HL-60/S4 treated with phorbol 12-myristate 13-acetate at 8.2 ng/mL for 4 days and 3 days (cell line): ENCODE measurements around the gene ATP6V0D1.

Experiments
- in situ Hi-C: fragments of 300-500 bp; cut with MboI; formaldehyde crosslinking; loops from 2 replicates; pipeline ENCODE4 v1.15.0; 2022; ENCODE audit warnings: low sequenced_read_pairs

Gene ATP6V0D1

DNA sequence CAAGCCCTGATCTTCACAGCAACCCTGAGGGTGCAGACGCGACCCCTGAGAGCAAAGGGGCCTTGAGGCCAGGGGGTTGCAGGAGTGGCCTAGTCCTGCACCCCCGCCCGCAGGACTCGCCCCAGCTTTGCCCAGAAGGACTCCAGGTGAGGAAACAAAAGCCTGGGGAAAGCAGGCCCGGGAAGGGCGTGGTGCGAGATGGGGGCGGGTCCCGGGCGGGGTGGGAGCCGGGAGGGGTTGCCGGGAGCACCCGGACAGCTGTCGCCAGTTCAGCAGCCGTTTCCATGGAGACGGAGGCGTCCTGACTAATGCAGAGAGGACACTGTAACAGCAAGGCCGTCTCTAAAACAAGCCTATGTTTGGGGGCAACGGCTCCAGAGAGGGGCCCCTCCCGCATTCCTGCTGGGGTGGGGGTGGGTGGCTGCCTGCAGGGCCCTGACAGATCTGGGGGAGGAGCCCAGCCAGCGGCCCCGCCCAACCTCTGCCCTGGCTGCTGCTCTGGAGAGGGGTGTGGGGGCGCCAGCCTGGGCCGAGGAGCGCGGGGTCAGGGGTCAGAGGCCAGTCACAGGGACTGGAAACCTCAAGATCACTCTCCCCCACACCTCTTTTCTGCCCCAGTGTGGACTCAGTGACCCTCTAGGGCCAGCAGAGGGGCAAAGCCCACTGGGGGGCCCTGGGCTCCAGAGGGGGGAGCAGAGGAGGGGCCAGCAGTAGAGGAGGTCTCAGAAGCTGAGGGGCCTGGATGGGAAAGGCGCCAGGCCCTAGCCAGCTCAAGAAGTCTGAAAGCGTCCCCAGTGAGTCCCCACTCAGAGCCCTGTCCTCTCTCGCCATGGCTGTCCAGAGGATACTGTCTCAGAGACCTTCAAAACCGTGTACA, 84.6 kb downstream of the ATP6V0D1 start:
- in situ Hi-C loops = no loop called here

- in situ Hi-C loops = no loop called here
These were observed 85.3 kb downstream of the ATP6V0D1 start for GRCh38 chr16:67395458-67396158.

- in situ Hi-C loops = no loop called here
These were observed 85.9 kb downstream of the ATP6V0D1 start for GRCh38 chr16:67395105-67395457.

DNA sequence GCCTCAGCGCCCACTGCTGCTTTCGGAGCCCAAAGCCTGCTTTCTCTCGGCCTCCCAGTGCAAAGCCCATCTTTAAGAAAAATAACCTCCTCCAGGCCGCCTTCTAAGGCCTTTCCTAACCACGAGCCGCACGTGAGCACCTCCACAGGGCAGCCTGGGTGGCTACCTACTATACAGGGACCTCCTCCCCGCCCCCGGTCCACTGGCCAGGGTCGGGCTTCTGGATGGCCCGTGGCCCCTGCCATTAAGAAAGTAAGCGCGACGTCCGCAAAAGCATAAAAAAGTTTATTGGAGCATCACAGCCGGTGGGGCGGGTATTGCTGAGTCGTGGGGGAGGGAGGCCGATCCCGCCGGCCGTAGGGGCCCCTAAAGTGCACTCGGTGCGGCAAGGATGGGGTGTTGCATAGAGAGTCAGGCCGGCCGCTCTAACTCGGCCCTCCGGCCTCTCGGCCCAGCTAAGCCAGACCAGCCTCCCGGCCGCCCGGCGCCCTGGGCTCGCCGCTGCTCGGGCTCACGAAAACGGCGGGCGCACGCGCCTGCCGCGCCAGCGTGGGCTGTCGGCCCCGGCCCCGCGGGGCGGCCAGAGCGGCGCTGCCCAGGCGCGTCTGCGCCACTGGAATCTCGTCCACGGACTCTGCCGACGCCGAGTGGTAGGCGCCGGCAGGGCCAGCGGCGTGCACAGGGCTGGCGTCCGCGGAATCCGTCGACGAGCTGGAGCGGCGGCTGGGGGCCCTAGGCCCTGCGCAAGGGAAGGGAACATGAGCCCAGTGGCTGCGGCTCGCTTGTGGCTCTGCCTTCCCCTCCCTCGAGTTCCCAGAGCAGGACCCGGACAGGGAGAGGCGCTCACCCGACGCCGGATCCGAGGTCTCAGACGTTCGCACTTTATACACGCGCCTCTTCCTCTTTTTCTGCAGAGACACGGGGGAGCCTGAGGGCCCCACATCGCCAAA, 86.5 kb downstream of the ATP6V0D1 start:
- in situ Hi-C loops = no loop called here

- in situ Hi-C loops = no loop called here
These were observed 87.2 kb downstream of the ATP6V0D1 start for GRCh38 chr16:67393788-67394154.

- in situ Hi-C loops = no loop called here
These were observed 87.7 kb downstream of the ATP6V0D1 start, which contains the start of gene TPPP3 for GRCh38 chr16:67393111-67393787. Gene TPPP3 (minus strand): TSS chr16:67393498. CDS start chr16:67391111, 2,387 bp downstream.

DNA sequence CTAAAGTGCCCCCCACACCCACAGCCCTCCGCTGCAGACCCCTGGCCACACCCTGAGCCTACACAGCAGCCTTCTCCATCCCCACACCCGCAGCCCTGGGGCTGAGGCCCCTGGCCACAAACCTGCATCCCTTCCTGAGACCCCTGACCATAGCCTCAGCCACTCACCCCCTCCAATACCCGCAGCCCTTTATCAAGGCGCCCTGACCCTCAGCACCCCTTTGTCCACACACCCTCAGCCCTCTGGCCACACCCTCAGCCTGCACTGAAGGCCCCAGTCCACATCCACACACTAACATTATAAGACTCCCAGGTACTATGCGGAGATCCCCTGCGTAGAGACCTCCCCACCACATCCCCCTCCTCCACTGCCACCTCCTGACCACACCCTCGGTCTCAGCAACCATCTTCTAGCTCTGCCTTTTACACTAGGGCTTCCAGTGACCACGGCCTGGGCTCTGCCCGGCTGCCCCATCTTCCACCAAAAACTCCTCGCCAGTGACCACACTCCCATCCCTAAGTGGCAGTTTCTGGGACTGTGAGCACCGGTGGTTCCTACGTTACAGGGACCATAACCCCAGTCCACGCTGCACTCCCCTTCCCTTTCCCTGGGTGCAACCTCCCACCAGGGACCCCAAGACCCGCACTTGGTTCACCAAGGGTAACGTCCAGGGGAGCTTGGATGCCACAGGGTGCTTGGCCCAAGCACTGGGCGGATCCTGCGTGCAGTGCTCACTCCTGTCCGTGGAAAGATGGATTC, 88.5 kb downstream of the ATP6V0D1 start:
- in situ Hi-C loops = no loop called here

GRCh38 chr16:67391424-67392300, 89.3 kb downstream of the ATP6V0D1 start:
- in situ Hi-C loops = no loop called here

GRCh38 chr16:67390816-67391423, 90.0 kb downstream of the ATP6V0D1 start:
- in situ Hi-C loops = no loop called here

- in situ Hi-C loops = no loop called here
These were observed 90.8 kb downstream of the ATP6V0D1 start for GRCh38 chr16:67389911-67390815.

GRCh38 chr16:67388591-67388990, 92.4 kb downstream of the ATP6V0D1 start:
- in situ Hi-C loops = no loop called here

DNA sequence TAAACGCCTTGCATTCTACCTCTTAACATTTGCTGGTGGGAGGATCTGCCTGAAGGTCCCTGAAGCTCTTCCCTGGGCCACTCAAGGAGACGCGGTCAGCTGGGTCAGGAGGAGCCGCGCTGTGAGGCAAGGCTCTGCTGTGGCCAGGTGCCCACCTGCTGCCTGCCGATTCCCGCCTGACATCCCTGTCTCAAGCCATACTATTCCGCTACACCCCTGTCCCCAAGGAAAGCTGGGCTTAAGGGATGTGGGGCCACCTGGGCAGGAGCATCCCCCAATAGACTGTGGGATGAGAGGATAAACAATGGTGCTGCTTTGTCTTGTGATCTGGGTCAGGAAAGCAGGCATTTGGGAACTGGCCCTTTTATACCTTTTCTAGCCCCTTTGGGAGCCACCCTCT, 92.8 kb downstream of the ATP6V0D1 start:
- in situ Hi-C loops = no loop called here
